ENCODE measurements around the gene TRIM47.

TRIM47 gene, protein sequence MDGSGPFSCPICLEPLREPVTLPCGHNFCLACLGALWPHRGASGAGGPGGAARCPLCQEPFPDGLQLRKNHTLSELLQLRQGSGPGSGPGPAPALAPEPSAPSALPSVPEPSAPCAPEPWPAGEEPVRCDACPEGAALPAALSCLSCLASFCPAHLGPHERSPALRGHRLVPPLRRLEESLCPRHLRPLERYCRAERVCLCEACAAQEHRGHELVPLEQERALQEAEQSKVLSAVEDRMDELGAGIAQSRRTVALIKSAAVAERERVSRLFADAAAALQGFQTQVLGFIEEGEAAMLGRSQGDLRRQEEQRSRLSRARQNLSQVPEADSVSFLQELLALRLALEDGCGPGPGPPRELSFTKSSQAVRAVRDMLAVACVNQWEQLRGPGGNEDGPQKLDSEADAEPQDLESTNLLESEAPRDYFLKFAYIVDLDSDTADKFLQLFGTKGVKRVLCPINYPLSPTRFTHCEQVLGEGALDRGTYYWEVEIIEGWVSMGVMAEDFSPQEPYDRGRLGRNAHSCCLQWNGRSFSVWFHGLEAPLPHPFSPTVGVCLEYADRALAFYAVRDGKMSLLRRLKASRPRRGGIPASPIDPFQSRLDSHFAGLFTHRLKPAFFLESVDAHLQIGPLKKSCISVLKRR

DNA sequence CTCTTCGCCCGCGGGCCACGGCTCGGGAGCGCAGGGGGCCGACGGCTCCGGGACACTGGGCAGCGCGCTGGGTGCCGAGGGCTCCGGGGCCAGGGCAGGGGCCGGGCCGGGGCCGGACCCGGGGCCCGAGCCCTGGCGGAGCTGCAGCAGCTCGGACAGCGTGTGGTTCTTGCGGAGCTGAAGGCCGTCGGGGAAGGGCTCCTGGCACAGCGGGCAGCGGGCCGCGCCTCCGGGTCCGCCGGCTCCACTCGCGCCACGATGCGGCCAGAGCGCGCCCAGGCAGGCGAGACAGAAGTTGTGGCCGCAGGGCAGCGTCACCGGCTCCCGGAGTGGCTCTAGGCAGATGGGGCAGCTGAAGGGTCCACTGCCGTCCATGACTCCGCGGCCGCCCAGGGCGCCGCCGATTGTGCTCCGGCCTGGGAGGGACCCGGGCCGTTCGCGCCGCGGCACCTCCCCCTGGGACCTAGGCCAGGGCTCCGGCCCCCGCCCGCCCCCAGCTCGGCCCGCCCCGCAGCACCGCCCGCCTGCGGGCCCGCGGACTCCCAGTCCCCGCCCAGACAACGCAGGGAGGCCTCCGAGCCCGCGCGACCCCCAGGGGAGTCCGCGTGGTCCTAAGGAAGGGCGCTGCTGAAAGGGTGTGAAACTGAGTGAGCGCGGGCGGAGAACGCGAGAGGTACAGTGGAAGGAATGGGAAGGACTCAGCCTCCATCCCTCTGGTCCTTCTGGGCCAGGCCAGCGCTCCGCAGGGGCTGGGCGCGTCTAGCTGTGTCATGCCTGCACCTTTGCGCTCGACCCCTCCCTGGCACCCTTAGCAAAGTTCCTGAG is at the start of gene TRIM47:
TSS of gene TRIM47 (minus strand) at position 408 of the 825 bp plus-strand sequence. CDS start at position 375, 33 bp downstream.
- DNase-seq, result no peak

DNA sequence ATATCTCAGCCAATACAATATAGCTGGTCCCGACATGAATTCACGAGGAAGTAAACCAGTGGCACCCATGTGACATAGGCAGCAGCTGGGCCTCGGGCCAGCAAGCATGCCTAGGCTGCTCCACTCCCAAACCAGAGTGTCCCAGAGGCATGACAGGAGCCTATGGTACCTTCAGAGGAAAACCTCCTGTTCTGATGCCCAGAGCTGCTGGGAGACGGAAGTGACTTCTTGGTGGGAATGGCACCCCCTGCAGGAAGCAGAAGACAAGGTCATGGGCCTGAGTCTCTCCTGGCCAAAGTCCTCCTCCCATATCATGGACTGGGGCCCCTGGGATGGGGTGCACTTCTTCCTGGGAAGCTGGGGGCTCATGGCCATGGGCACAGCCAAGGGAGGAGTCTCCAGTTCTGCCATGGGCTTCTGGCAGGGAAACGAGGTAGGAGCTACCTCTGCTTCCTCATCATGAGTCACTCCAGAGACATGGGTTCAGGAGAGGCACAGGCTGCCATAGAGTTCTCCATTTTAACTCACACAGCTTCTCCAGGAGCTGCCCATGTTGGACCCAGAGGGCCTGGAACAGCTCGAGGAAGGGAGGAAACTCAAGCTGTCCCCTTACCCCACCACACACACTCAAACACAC is 49.0 kb upstream of the TRIM47 start:
- DNase-seq, result no peak

DNA sequence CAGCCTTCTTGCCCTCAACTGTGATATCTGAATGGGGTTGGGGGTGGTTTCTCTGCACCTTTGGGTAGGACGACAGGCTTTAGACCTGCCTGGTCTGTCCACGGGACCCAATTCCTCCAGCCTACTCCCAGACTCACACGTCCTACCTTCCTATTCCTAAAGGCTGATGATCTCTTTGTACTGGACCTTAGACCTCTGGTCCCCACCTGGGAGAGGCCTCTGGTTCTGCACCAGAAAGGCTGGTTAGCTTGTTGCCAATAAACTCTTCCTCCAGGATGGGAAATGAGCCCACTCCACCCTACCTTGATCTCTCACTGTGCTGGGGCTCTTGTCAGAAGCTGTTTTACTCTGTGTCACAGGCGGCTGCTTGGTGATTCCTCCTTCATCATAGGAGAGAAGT is 48.1 kb upstream of the TRIM47 start:
- no peak for DNase-seq

DNA sequence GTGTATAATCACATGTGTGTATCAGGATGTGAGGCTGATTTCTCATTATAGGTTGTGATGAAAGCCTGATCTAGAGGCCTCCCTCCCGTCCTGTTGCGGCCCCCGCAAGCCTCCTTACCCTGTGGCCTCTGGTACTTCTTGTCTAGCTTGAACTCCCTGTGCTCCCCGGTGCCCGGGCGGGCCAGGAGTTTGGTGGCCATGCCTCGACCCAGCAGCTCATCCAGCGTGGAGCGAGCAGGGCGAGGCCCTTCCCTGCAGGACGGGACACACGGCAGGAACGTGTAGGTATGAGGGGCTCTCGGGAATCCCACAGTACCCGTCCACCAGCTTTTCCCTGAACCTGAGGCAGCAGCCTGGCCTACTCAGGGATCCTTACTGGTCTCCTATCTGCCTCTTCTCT is 47.5 kb upstream of the TRIM47 start:
- DNase-seq, result no peak

DNA sequence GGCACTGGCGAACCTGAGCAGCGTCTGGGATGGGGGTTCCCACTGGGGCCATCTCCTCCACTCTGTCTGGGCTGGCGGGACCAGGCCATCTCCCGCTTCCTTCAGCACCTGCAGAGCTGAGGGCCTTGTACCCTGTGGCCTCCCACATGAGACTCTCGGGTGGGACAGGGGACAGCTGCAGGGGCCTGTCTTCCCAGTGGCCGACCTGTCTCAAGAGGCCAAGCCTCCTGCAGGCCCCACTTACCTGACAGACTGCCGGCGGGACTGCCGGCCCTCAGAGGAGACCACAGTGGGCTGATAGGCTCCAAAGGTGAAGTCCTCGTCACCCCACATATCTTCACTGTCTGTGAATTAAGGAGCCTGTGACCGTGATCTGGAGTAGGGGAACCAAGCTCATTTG is 46.7 kb upstream of the TRIM47 start:
- DNase-seq, result no peak

DNA sequence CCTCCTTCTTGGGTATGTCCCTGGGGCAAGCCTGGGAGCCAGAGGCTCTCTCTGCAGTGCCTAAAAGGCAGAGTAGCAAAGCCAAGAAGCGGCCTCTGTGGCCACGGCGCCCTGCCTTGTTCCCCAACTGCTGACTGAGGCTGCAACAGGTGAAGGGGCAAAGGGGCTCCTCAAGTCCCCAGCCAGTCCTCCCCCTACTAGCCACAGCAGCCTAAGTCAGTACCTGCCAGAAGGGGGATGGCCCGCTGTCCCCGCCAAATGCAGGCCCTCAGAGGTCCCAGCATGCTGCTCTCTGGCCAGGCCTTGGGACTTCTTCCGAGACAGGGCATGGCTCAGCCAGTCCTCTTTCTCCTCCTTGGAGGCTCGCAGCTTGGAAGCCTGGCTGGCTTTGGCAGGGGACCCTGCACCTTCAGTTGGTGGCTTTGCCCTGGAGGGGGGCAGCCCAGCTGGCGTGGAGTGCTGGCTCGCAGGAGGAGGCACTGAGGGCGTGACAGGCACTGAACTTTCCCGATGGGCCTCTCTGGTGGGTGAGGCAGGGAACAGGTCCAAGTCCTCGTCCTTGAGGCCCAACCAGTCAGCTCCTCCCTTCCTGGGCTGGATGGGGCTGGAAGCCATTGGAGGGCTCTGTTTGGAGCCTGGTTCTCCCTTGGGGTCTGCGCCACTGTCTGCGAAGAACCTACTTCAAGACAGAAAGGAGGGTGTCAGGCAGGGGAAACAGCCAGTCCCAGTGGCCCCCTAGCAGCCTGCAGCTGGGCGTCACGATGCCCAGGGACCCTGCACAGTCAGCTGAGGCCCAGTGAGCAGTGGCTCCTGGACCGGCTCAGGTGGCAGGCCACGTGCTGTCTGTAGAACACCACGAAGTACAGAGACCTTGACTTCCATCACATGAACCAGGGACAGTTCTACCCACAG is 44.8 kb upstream of the TRIM47 start:
- DNase-seq, result no peak

DNA sequence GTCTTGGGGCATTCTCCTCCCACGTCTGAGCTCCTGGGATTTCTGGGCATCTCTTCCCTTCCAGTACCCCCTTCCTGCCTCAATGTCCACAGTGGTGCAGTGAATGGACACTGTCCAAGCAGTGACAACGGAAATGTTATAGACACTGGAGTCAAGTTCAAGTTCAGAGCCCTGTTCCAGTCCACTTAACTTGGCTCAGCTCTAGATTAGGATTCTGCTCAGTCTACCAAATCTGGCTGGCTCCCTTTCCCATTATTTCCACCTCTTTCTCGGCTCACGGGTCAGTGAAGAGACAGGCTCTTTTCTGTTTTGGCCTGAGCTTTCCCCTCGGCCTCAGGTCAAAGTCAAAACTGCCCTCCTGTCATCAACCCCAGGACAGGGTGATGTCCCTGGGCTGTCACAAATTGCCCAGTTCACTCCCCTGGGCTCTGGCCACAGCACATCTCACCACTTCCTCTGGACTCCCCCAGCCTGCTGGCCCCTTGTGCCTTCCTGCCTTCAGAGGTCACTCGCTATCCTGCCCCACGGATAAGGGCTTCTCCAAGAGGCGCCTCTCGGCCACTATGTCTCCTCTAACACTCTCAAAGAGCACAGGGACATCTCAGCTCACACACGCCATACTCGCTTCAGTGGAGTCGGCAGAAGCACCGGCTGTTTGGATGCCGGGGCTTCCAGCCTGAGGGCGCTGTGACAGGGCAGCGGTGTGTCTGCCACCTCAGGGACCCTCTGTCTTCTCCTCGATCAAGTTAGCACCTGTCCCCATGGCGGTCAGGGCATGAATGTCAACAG is 44.0 kb upstream of the TRIM47 start:
- DNase-seq, result no peak

DNA sequence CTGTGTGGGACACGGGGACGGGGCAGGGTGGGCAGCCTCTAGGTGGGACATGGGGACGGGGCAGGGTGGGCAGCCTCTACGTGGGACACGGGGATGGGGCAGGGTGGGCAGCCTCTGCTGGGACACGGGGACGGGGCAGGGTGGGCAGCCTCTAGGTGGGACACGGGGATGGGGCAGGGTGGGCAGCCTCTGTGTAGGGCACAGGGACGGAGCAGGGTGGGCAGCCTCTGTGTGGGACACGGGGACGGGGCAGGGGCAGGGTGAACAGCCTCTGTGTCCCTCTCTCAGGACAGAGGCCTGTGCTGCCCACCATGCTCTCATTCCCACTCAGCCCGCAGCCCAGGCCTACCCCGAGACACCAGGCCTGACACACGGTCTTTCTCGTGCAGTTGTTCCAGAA is 43.2 kb upstream of the TRIM47 start:
- DNase-seq, result no peak

DNA sequence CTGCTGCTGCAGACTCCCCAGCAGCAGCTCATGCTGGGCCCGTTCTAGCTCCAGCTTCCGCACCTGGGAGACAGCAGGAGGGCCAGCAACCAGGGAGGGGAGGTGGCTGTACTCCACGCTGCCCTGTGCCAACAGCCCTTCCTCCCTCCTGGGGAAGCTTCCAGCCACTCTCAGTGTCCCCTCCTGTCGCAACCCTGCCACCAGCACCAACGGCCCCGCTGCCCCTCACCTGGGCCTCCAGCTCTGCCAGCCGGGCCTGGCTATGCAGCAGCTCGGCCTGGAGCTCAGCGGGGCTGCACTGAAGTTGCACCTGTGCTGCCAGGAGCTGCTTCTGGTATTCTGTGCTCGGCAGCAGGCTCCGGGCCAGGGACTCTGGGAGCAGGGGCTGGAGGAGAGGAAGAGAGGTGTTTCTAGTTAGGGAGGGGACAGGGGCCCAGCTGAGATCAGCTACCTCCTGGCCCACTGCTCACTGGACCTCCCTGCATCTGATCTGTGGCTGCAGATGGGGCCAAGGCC is 41.7 kb upstream of the TRIM47 start:
- no peak for DNase-seq

DNA sequence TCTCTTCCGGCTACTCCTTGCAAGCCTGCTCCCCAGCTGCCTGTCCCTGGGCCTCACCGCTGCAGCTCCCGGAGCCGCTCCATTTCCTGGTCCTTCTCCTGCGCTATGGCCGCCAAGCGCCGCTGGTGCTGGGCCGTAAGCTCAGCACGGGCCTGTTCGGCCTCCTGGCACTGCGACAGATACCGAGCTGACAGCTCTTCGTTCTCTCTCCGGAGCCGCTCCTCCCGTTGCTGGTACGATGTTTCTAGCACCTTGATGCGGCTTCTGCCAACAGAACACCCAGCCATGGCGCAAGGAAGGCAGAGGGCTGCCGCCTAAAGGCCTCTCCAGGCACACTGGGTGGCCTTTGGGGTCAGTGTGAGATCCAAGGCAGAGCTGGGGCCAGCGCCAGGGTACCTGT is 41.2 kb upstream of the TRIM47 start:
- no peak for DNase-seq

DNA sequence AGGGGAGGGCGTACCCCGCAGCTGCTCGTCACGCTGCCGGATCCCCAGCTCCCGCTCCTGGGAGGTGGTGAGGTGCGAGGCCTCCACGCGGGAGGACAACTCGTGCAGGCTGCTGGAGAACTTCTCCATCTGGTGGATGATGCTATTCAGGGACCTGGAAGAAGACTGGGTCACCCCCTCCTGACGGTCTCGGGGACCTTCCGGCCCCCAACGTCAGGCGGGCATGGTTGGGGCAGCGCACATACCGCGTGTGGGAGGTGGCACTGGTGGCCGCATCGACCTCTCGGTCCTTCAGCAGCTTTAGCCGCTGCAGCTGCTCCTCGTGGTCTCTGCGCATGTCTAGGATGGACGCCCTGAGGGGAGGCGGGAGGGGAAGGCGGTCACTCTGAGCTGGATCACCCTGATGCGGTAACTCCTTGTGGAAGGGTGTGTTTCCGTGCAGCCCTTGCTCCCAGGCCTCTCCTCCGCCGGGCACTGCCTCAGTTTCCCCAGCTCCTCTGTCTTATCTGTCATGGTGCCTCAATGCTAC is 39.6 kb upstream of the TRIM47 start:
- no peak for DNase-seq

DNA sequence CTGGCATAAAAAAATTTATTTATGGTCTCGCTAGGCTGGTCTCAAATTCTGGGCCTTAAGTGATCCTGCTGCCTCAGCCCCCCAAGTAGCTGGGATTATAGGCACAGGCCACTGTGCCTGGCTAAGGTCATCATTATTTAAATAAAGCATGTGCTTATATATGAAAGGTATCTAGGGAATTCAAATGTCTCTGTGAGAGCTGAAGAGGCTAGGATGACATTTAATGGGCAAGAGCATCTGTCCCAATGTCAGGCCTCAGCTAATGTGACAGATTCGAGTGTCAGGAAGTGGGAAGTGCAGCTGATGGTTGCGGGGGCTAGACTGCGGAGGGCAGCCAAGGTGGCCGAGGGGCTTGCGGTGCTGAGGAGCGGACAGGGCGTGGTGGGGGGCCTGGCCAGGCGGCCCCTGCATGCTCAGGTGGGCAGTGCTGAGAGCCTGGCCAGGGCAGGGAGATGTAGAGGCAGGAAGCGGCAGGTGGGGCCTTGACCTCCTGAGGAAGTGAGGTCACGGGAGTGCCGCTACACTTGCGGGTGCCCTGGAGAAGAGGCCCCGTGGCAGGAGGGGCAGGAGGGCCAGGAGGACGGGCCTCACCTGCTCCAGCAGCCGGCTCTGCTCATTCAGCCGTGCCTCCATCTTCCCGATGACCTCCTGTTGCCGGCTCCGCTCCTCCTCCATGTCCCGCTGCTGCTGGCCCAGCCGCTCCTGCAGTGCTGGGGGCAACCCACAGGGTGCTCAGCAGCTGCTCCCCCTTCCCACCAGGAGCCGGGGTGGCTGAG is 38.9 kb upstream of the TRIM47 start:
- DNase-seq, result no peak

DNA sequence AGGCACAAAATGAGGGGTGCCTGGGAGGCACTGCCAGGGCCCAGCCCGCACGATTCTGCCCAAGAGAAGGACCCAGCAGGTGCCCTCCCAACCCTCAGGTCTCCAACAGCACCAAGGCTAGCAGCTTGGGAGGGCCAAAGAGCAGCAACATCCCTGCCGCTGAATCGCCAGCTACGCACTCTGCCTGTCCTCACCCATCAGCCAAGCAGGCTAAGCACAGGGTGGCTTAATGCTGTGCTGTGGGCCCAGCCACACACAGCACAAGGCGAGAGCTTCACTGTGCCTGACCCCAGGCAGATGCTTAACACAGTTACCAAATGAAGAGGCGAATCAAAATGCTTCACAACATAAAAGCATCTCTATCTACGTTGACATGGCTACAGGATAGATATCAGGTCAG is 36.9 kb upstream of the TRIM47 start:
- no peak for DNase-seq

DNA sequence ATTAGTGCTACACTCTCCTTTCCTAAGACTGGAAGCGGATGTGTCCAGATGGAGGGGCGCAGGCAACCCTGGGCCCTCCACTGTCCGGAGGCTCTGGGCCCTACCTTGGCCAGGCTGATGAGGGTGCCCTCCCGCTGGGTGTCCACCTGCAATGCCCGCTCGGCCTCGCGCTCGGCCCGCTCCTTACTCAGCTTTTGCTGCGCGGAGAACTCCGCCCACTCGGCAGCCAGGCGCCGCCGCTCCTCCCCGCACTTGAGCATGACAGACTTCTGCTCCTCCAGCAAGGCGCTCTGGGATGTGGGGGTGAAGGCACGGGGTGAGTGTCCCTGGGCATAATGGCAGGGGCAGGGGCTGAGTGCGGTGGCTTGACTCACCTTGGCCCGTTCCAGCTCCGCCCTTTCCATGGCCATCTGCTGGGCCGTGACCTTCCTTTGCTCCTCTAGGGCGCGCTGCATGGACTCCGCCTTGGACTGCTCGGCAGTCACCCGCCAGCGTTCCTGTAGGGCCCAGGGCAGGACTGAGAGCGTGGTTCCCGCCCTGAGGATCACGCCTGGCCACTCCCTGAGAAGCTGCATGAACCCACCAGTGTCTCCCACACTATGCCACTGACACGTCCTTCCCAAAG is 36.4 kb upstream of the TRIM47 start:
- DNase-seq, result no peak

DNA sequence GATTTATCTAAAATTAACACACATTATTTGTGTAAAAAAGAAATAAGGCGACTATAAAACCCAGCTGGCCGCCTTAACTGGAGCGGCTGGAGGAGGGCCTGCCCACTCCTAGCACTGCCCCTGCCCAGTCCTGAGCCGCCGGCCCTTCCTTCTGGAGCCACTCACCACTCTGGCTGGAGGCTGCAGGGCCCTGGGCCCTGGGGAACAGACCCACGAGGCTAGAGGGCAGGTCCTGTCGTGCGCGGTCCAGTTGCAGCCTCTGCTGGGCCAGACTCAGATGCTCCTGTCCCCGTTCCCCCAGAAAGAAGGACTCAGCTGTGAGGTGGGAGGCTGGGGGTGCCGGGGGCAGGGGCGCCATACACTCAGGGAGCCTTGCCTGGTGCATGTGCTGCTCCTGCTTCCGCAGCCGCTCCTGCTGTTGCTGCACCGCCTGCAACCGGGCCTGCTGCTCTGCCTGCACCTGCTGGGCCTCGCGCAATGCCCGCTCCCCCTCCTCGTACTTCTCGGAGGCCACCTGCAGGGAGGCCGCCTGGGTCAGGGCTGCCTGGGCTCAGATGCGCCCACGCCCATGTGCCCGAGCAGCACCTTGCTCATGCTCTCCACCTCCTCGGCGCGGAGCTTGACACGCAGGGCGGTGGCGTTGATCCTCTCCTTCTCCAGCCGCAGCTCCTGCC is 35.3 kb upstream of the TRIM47 start:
- no peak for DNase-seq

DNA sequence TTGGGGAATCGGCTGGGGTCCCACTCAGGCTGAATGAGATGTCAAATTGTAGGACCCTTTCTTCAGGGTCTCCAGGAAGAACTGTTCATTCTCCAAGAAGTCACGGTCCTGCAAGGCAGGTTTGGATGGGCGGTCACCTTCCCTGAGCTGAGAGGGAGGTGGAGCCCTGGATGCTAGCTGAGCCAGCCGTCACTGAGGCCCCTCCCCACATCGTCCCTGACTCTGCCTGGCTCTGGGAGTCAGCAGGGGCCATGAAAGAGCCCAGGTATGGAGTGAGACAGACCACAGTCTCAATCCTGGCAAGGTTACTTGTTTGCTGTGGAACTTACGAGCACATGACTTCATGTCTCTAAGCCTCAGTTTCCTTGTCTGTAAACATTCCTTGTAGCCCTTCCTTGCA is 32.3 kb upstream of the TRIM47 start:
- no peak for DNase-seq

DNA sequence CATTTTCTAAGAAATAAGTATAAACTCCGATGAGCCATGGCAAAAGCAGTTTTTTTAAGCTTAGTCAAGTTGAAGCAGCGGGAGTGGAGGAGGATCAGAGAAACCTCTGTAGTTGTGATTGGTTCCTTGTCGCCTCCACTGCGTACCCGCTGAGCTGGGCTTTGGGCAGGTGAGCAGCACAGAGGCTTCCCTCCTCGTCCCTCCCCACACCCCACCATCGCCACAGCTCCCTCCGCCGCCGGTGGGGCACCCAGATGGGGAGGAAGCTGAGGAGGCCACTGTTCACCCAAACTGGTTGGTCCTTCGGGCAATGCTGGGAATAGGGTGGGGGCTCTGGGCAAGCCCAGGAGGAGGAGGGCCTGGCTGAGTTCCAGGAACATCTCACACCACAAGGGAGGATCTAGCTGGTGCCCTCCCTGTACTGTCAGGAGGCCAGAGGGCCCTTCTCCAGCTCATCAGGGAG is 31.5 kb upstream of the TRIM47 start:
- DNase-seq, result no peak

DNA sequence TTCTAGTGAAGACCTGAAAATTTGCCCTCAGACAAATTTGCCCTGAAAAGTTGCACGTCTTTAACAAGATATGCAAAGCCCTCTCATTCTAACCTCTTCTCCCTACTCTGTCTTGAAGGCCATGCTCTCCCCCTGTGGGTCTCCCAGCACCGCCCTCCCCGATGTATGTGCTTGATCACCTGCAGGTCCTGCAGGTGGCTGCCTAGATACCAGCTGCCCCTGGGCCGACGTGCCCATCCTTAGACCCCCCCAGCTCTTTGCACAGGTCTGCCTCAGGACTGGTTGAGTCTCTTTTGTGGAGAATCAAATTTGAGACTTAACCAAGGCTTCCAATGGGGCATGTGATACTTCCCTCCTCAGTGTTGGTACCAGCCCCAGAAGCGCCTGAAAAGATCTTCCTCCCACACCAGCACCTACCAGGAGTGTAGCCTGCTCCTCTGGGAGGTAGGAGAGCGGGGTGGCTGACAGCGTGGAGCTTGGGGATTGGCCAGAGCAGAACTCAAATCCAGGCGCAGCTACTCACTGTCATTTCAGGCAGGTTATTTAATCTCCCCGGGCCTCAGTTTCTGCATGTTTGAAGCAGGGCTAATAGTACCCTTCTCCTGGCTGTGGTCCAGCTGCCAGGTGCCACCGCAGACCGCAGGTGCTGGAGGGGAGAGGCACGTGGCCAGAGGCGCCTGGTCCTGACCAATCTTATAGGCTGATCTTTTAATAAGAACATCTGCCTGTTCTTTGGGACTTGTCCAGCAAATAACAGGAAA is 30.9 kb upstream of the TRIM47 start:
- no peak for DNase-seq

Measured in amniotic stem cell (primary cell).